HG02763 (cell line): ENCODE data around the gene ALG13.
"Not testable (repeated sequence)": the region's sequence is repeated elsewhere in the genome, so short reads cannot be mapped to it uniquely, and the experiment has no call there.

Source experiments
- ATAC-seq: cut with Tn5 transposase; IDR thresholded peaks from one replicate; pipeline ENCODE4 v1.9.1; 2021; ENCODE audit warnings: mild to moderate bottlenecking, moderate library complexity; ENCODE audit not compliant: unreplicated experiment

The ALG13 gene

DNA sequence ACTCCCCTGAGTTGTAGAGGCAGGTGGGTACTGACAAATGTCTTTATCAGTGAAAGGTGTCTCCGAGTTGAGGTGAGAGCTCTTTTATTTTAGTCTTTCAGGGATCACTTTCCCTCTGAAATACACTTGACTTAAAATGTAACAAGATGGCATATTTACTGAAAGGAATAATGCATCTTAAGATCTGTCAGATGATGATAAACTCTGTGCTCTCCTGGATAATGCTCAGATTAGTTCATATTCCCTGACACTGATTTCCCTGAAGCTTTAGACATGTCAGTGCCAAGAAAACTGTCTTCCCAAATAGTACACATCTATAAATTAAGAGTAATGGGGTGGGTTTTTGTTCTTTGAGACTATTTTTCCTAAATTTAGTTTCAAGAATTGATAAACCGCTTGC is 75.5 kb downstream of the ALG13 start:
- ATAC-seq = no peak

DNA sequence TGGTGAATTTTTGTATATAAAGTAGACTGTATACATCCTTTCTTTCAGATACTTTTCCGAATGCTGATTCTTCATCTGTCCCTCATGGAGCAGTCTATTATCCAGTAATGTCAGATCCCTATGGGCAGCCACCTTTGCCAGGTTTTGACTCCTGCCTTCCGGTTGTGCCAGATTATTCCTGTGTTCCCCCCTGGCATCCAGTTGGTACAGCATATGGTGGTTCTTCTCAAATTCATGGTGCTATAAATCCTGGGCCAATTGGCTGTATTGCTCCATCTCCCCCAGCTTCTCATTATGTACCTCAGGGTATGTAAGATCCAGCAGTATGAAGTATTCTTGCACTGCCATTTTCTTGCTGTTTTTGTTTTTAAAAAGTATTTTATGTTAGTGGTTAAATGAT is 78.7 kb downstream of the ALG13 start:
- no peak for ATAC-seq

DNA sequence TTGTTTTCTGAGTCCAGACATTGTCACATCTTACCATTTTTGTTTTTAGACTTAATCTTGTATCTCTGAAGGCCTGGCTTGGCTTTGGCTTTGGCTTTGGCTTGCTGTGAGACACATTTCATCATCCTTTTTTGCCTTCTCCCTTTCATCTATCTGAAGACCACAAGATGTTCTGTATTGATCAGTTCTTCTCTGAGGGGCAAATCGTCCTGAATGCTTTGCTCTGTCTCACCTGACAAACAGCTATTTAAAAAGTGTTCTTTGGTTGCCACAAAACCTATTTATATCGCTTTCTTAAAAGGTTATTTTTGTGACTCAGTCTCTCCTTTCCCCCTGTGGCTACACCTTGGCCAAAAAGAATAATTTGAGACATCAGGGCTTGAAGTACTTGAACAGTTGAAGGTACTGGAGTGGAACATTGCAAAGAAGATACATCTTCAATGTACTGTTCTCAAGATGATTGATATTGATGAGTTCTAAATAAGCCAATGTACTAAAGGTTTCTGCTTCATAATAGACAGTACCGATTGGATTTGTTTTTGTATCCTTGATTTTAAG is 80.7 kb downstream of the ALG13 start:
- ATAC-seq = no peak

DNA sequence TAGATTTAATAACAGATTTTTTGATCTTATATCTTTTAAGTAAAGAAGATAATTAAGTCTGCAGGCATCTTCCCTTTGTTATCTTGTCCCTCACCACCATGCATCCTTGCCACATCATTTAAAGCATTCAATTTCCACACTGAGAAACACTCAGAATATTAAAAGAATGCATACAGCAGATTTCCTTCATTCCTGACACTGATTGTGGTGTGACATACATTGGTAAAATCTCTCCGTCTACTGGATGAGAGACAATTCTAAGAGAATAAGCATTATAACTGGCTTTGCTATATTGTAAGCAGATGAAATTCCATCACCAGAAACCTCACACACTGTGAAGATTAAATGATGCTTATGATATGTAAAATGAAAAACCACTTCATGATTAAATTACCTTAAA is 97.6 kb downstream of the ALG13 start:
- no peak for ATAC-seq

DNA sequence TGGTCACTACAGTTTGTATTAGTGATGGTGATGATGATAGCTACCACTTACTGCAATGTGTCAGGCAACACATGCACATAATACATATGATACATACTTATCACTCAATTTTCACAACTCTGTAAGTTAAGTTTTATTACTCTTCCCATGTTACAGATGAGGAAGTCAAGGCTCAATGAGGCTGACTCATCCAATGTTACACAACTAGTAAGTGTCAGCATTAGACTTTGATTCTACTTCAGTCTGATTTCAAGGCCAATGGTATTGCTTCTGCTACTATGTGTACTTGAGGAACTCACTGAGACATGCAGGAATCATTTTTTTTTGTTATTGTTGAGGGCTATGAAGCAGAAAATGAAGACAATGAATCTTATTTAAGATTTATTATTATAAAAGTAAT is 98.6 kb downstream of the ALG13 start:
- ATAC-seq = no peak

DNA sequence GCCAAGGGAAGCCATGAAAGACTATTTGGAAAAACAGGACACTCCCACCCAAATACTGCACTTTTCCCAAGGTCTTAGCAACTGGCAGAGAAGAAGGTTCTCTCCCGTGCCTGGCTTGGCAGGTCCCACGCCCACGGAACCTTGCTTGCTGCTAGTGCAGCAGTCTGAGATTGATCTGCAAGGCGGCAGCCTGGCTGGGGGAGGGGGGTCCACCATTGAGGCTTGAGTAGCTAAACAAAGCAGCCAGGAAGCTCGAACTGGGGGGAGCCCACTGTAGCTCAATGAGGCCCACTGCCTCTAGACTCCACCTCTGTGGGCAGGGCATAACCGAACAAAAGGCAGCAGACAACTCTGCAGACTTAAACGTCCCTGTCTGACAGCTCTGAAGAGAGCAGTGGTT is 103.7 kb downstream of the ALG13 start:
- no peak for ATAC-seq

DNA sequence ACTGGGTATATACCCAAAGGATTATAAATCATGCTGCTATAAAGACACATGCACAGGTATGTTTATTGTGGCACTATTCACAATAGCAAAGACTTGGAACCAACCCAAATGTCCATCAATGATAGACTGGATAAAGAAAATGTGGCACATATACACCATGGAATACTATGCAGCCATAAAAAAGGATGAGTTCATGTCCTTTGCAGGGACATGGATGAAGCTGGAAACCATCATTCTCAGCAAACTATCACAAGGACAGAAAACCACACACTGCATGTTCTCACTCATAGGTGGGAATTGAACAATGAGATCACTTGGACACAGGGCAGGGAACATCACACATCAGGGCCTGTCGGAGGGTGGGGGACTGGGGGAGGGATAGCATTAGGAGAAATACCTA is 109.1 kb downstream of the ALG13 start:
- ATAC-seq = not testable (repeated sequence)
